ENCODE results near the gene KCNC1. TPM values are rescaled to one million over a fixed set of nuclear protein-coding genes. Genes with fewer than 3 reads are reported as not detected.

The KCNC1 gene
- total RNA-seq, 5 donors from 2014 or later (not counting 1 experiment from before 2014, with no cell fraction given): not detected

GRCh38 chr11:17753641-17754040, 19.1 kb downstream of the KCNC1 start:
- Mint-ChIP-seq H3K27ac (no peak overlapping the region), H3K4me3 (no peak overlapping the region), H3K27me3 (peaks cover 8 to 23% of the 10 kb centered on the region in 2 donors), H3K36me3 (no peaks in the 10 kb centered on the region), H3K9me3 (no peaks in the 10 kb centered on the region), H3K4me1 (no peaks in the 10 kb centered on the region)
- no peaks in the 10 kb centered on the region for H3K9me3 ChIP-seq
- H3K27me3 ChIP-seq (replicated peaks in 1 of 2; ENCODE audit: control insufficient read depth in 2 of 2, extremely low read depth in 1 of 2, insufficient read depth in 2 of 2, low read length in 1 of 2): peaks cover 0 to 27% of the 10 kb centered on the region in 2 experiments
- ChIA-PET POLR2A (no interaction called here), CTCF (no interaction called here)
- no peaks in the 10 kb centered on the region for H3K4me1 ChIP-seq (ENCODE audit: control insufficient read depth in 1 of 2, extremely low read depth in 1 of 2, insufficient read depth in 2 of 2, low read length in 2 of 2)
- WGBS (ENCODE audit: insufficient coverage): 75% methylated on average over 2 of the region's 10 CpGs
- H3K36me3 ChIP-seq (ENCODE audit: control insufficient read depth in 2 of 2, extremely low read depth in 1 of 2, insufficient read depth in 1 of 2, low read length in 1 of 2): no peaks in the 10 kb centered on the region
- no peak for DNase-seq
- H3K27ac ChIP-seq (ENCODE audit: low read length): no peak overlapping the region
- ATAC-seq (replicated peaks in 1 of 4): no peak
- H3K4me3 ChIP-seq (ENCODE audit: control insufficient read depth in 1 of 2, extremely low read depth in 1 of 2, low read length in 1 of 2): no peak overlapping the region

GRCh38 chr11:17755891-17756290, 21.3 kb downstream of the KCNC1 start:
- WGBS (ENCODE audit: insufficient coverage): 100% methylated on average over 1 of the region's 3 CpGs
- no peak overlapping the region for H3K27ac ChIP-seq (ENCODE audit: low read length)
- POLR2A ChIA-PET: no interaction called here
- no peak overlapping the region for H3K27ac Mint-ChIP-seq
- H3K4me1 ChIP-seq (ENCODE audit: control insufficient read depth in 1 of 2, extremely low read depth in 1 of 2, insufficient read depth in 2 of 2, low read length in 2 of 2): no peaks in the 10 kb centered on the region
- peaks cover 4 to 15% of the 10 kb centered on the region in 2 donors for H3K27me3 Mint-ChIP-seq
- no peaks in the 10 kb centered on the region for H3K36me3 ChIP-seq (ENCODE audit: control insufficient read depth in 2 of 2, extremely low read depth in 1 of 2, insufficient read depth in 1 of 2, low read length in 1 of 2)
- ATAC-seq (replicated peaks in 1 of 4) (no peak), DNase-seq (no peak)
- CTCF ChIA-PET: no interaction called here
- H3K27me3 ChIP-seq (replicated peaks in 1 of 2; ENCODE audit: control insufficient read depth in 2 of 2, extremely low read depth in 1 of 2, insufficient read depth in 2 of 2, low read length in 1 of 2): peaks cover 0 to 19% of the 10 kb centered on the region in 2 experiments
- no peaks in the 10 kb centered on the region for H3K9me3 Mint-ChIP-seq
- no peaks in the 10 kb centered on the region for H3K9me3 ChIP-seq
- no peak overlapping the region for H3K4me3 ChIP-seq (ENCODE audit: control insufficient read depth in 1 of 2, extremely low read depth in 1 of 2, low read length in 1 of 2)
- H3K4me1 Mint-ChIP-seq: no peaks in the 10 kb centered on the region
- no peak overlapping the region for H3K4me3 Mint-ChIP-seq
- H3K36me3 Mint-ChIP-seq: no peaks in the 10 kb centered on the region

DNA sequence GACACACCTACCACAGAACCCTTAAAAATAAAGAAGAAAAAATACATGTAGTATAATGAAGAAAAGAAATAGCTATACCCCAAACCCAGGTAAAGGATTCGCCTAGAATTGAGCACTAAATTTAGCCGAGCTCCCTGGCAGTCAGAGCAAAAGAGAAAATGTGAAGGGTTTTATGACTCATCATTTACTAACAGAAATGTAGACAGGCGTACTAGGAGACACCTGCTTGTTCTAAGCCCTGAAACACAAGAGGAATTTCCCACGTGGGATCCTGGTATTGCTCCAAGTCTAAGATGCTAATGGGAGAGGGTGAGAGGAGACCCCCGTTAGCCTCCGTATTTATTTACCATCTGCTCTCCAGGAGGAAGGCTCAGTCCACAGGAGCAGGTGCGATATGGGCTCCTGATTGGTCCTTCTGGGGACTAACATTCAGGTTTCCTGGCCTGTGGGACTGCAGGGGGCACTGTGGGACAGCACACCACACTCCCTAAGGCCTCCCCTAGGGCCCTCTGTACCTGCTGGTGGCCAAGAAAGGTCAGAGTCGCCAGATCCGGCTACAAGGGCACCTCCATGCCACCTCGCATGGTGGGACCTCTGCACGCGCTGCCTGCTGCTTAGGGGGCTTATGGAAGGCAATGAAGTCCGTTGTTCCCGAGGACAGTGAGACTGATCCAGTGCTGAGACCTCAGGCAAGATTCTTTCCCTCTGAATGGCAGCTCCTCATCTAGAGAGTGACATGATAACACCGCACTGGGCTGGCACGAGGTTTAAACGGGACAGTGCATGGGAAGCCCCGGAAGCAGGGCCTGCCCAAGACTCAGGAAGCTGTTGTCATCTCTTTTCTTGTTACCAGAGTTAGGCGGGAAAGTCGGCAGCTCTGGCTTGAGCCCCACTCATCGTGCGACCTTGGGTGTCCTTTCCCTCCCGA, 25.8 kb downstream of the KCNC1 start:
- Histone ChIP-seq H3K9me3 (no peaks in the 10 kb centered on the region), H3K36me3 (ENCODE audit: control insufficient read depth in 2 of 2, extremely low read depth in 1 of 2, insufficient read depth in 1 of 2, low read length in 1 of 2) (no peaks in the 10 kb centered on the region), H3K27me3 (replicated peaks in 1 of 2; ENCODE audit: control insufficient read depth in 2 of 2, extremely low read depth in 1 of 2, insufficient read depth in 2 of 2, low read length in 1 of 2) (peaks cover 0 to 13% of the 10 kb centered on the region in 2 experiments), H3K4me1 (ENCODE audit: control insufficient read depth in 1 of 2, extremely low read depth in 1 of 2, insufficient read depth in 2 of 2, low read length in 2 of 2) (no peaks in the 10 kb centered on the region), H3K4me3 (ENCODE audit: control insufficient read depth in 1 of 2, extremely low read depth in 1 of 2, low read length in 1 of 2) (no peak overlapping the region), H3K27ac (ENCODE audit: low read length) (no peak overlapping the region)
- Mint-ChIP-seq H3K27ac (no peak overlapping the region), H3K27me3 (peaks cover 3 to 5% of the 10 kb centered on the region in 2 donors), H3K36me3 (no peaks in the 10 kb centered on the region), H3K4me3 (no peak overlapping the region), H3K9me3 (no peaks in the 10 kb centered on the region), H3K4me1 (no peaks in the 10 kb centered on the region)
- ChIA-PET CTCF (no interaction called here), POLR2A (no interaction called here)
- 77% methylated on average over 13 of the region's 23 CpGs for WGBS (ENCODE audit: insufficient coverage)
- DNase-seq (peak in 1 of 35 experiments; percentile 11), ATAC-seq (replicated peaks in 1 of 4) (no peak)

DNA sequence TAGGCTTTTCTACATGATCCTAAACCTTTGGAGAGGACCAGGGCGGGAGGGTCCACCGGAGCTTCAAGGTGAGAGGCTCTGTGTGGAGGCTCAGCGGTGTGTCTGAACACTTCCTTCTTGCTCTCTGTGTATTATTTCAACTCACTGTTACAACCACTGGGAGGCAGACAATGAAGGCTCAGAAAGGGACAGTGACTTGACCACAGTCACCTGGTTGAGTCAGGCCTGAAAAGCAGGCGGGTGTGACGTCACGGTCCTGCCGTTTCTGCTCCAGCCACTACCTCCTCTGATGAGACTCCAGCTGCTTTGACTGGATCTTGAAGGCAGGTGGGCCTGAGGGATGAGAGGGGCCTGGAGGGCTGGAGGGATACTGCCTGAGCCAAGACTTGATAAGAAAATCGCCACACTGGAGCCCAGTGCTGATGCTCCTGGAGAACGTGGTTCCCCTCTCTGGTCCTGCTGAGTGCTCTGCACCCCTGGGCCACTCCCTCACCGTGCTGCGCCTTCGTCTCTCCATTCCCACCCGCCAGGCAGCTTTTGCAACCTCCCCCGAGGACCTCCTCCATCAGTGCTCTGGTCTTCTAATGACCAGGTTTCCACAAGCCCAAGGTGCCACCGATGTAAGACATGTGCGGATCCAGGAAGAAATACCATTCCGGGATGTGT, 27.9 kb downstream of the KCNC1 start:
- Mint-ChIP-seq H3K4me3 (no peak overlapping the region), H3K27me3 (peaks cover 6 to 9% of the 10 kb centered on the region in 2 donors), H3K27ac (no peak overlapping the region), H3K36me3 (no peaks in the 10 kb centered on the region), H3K4me1 (no peaks in the 10 kb centered on the region), H3K9me3 (no peaks in the 10 kb centered on the region)
- no peak for ATAC-seq (replicated peaks in 1 of 4)
- Histone ChIP-seq H3K4me3 (ENCODE audit: control insufficient read depth in 1 of 2, extremely low read depth in 1 of 2, low read length in 1 of 2) (no peak overlapping the region), H3K9me3 (no peaks in the 10 kb centered on the region), H3K4me1 (ENCODE audit: control insufficient read depth in 1 of 2, extremely low read depth in 1 of 2, insufficient read depth in 2 of 2, low read length in 2 of 2) (no peaks in the 10 kb centered on the region), H3K36me3 (ENCODE audit: control insufficient read depth in 2 of 2, extremely low read depth in 1 of 2, insufficient read depth in 1 of 2, low read length in 1 of 2) (no peaks in the 10 kb centered on the region), H3K27me3 (replicated peaks in 1 of 2; ENCODE audit: control insufficient read depth in 2 of 2, extremely low read depth in 1 of 2, insufficient read depth in 2 of 2, low read length in 1 of 2) (peaks cover 0 to 12% of the 10 kb centered on the region in 2 experiments), H3K27ac (ENCODE audit: low read length) (no peak overlapping the region)
- DNase-seq: no peak
- 80% methylated on average over 14 of the region's 17 CpGs for WGBS (ENCODE audit: insufficient coverage)
- POLR2A ChIA-PET: no interaction called here
- CTCF ChIA-PET: no interaction called here

DNA sequence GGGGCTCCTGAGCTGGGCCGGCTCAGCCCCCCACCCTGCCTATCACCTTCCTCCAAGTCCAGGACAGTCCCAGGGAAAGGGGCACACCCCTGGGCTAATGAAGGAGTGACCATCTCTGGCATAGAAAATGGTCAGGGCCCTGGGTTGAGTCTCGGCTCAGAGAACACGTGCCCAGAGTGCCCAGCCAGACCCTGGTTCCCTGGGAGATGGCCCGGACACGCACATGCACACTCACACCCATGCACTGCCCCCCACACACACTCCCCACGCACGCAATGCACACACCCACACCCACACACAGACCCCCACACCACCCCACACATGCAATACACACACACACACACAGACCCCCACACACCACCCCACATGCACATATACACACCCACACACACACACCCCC, 28.7 kb downstream of the KCNC1 start:
- no peaks in the 10 kb centered on the region for H3K4me1 ChIP-seq (ENCODE audit: control insufficient read depth in 1 of 2, extremely low read depth in 1 of 2, insufficient read depth in 2 of 2, low read length in 2 of 2)
- Mint-ChIP-seq H3K36me3 (no peaks in the 10 kb centered on the region), H3K27ac (no peak overlapping the region), H3K4me1 (no peaks in the 10 kb centered on the region), H3K9me3 (no peaks in the 10 kb centered on the region), H3K27me3 (peaks cover 6 to 9% of the 10 kb centered on the region in 2 donors), H3K4me3 (no peak overlapping the region)
- H3K27me3 ChIP-seq (replicated peaks in 1 of 2; ENCODE audit: control insufficient read depth in 2 of 2, extremely low read depth in 1 of 2, insufficient read depth in 2 of 2, low read length in 1 of 2): peaks cover 0 to 12% of the 10 kb centered on the region in 2 experiments
- H3K27ac ChIP-seq (ENCODE audit: low read length): no peak overlapping the region
- no peaks in the 10 kb centered on the region for H3K9me3 ChIP-seq
- CTCF ChIA-PET: no interaction called here
- POLR2A ChIA-PET: no interaction called here
- ATAC-seq (replicated peaks in 1 of 4) (no peak), DNase-seq (no peak)
- H3K4me3 ChIP-seq (ENCODE audit: control insufficient read depth in 1 of 2, extremely low read depth in 1 of 2, low read length in 1 of 2): no peak overlapping the region
- WGBS (ENCODE audit: insufficient coverage): 69% methylated on average over 5 of the region's 7 CpGs
- no peaks in the 10 kb centered on the region for H3K36me3 ChIP-seq (ENCODE audit: control insufficient read depth in 2 of 2, extremely low read depth in 1 of 2, insufficient read depth in 1 of 2, low read length in 1 of 2)

- no peaks in the 10 kb centered on the region for H3K4me1 Mint-ChIP-seq
- POLR2A ChIA-PET: no interaction called here
- ATAC-seq (replicated peaks in 1 of 4) (no peak), DNase-seq (no peak)
- H3K27me3 Mint-ChIP-seq: peaks cover 6 to 9% of the 10 kb centered on the region in 2 donors
- no peaks in the 10 kb centered on the region for H3K36me3 Mint-ChIP-seq
- H3K27me3 ChIP-seq (replicated peaks in 1 of 2; ENCODE audit: control insufficient read depth in 2 of 2, extremely low read depth in 1 of 2, insufficient read depth in 2 of 2, low read length in 1 of 2): peaks cover 0 to 12% of the 10 kb centered on the region in 2 experiments
- 49% methylated on average over 3 of the region's 3 CpGs for WGBS (ENCODE audit: insufficient coverage)
- H3K36me3 ChIP-seq (ENCODE audit: control insufficient read depth in 2 of 2, extremely low read depth in 1 of 2, insufficient read depth in 1 of 2, low read length in 1 of 2): no peaks in the 10 kb centered on the region
- H3K4me3 Mint-ChIP-seq: no peak overlapping the region
- no peaks in the 10 kb centered on the region for H3K9me3 ChIP-seq
- H3K27ac Mint-ChIP-seq: no peak overlapping the region
- no peak overlapping the region for H3K27ac ChIP-seq (ENCODE audit: low read length)
- H3K4me3 ChIP-seq (ENCODE audit: control insufficient read depth in 1 of 2, extremely low read depth in 1 of 2, low read length in 1 of 2): no peak overlapping the region
- CTCF ChIA-PET: no interaction called here
- no peaks in the 10 kb centered on the region for H3K9me3 Mint-ChIP-seq
- H3K4me1 ChIP-seq (ENCODE audit: control insufficient read depth in 1 of 2, extremely low read depth in 1 of 2, insufficient read depth in 2 of 2, low read length in 2 of 2): no peaks in the 10 kb centered on the region
Measured at GRCh38 chr11:17763703-17764102, 29.1 kb downstream of the KCNC1 start.

All from T-cell (primary cell).